ENCODE measurements around the gene PLA2G6.

GRCh38 chr22:38153821-38154562 is 27.6 kb downstream of the PLA2G6 start:
- TF ChIP-seq BHLHE40 (IDR thresholded peaks at IDR 0.05; ENCODE audit: low read depth, low read length) (no peak), POLR2A (IDR thresholded peaks at IDR 0.05; ENCODE audit: low read length) (no peak), NR3C1 (IDR thresholded peaks at IDR 0.05) (no peak), JUN (IDR thresholded peaks at IDR 0.05) (no peak), RAD21 (conservative IDR thresholded peaks at IDR 0.05 in 1 of 2, IDR thresholded peaks at IDR 0.05 in 1 of 2) (peak; percentile 19 to 31; a peak in 1 of 5 replicates), PBX3 (IDR thresholded peaks at IDR 0.05) (no peak), MAZ (IDR thresholded peaks at IDR 0.05; ENCODE audit: borderline replicate concordance, low read depth, low read length) (no peak)
- TF ChIP-seq, protein P1, sequence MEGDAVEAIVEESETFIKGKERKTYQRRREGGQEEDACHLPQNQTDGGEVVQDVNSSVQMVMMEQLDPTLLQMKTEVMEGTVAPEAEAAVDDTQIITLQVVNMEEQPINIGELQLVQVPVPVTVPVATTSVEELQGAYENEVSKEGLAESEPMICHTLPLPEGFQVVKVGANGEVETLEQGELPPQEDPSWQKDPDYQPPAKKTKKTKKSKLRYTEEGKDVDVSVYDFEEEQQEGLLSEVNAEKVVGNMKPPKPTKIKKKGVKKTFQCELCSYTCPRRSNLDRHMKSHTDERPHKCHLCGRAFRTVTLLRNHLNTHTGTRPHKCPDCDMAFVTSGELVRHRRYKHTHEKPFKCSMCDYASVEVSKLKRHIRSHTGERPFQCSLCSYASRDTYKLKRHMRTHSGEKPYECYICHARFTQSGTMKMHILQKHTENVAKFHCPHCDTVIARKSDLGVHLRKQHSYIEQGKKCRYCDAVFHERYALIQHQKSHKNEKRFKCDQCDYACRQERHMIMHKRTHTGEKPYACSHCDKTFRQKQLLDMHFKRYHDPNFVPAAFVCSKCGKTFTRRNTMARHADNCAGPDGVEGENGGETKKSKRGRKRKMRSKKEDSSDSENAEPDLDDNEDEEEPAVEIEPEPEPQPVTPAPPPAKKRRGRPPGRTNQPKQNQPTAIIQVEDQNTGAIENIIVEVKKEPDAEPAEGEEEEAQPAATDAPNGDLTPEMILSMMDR (IDR thresholded peaks at IDR 0.05) = no peak
- TF ChIP-seq, protein P2, sequence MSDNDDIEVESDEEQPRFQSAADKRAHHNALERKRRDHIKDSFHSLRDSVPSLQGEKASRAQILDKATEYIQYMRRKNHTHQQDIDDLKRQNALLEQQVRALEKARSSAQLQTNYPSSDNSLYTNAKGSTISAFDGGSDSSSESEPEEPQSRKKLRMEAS (IDR thresholded peaks at IDR 0.05) = no peak
